Caco-2 (cell line): ENCODE measurements around the gene BYSL. TPM values are rescaled to one million over a fixed set of nuclear protein-coding genes. Genes with fewer than 3 reads are reported as not detected.

Experiments used
- BruUV-seq: library from RNA; stranded (reverse); fragments of 400-500 nt; replicated peaks from 2 replicates; lab custom pipeline; 2021; lab: Mats Ljungman, UMichigan
- CTCF ChIA-PET: fragments of 300-600 bp; sonication (Branson Sonifier 250); formaldehyde crosslinking; loops from one replicate; lab custom pipeline; 2022; ENCODE audit warnings: antibody characterized with exemption; lab: Charles Lee
- POLR2A ChIA-PET: fragments of 300-600 bp; sonication (Branson Sonifier 250); formaldehyde crosslinking; loops from one replicate; lab custom pipeline; 2022; ENCODE audit warnings: antibody characterized with exemption; lab: Charles Lee
- DNase-seq, 2 experiments: peaks; one replicate each; pipeline versions ENCODE4 v3.0.0 to v3.0.0-alpha.2; 2020 to 2022
- H3K27me3 ChIP-seq: replicated peaks from 2 replicates; pipeline ENCODE4 v1.6.0; 2011; ENCODE audit warnings: low read length; ENCODE audit not compliant: control insufficient read depth, insufficient read depth
- H3K36me3 ChIP-seq: 2 replicates; pipeline ENCODE4 v1.5.1; 2011; ENCODE audit warnings: low read length; ENCODE audit not compliant: control insufficient read depth, insufficient read depth
- H3K4me1 ChIP-seq: fragments of 250-450 bp; sonication (Bioruptor Pico); 2 replicates; pipeline ENCODE4 v1.5.1; 2020; ENCODE audit warnings: mild to moderate bottlenecking
- H3K4me3 ChIP-seq: 2 replicates; pipeline ENCODE4 v1.5.1; 2011; ENCODE audit warnings: low read depth, mild to moderate bottlenecking, control low read depth, low read length
- H3K9me3 ChIP-seq: fragments of 250-450 bp; sonication (Bioruptor Pico); 2 replicates; pipeline ENCODE4 v1.5.1; 2020; ENCODE audit warnings: mild to moderate bottlenecking, moderate library complexity
- H3K27ac Mint-ChIP-seq: one replicate; pipeline ENCODE4 v1.8.0; 2022; ENCODE audit warnings: mixed read lengths; ENCODE audit not compliant: unreplicated experiment
- H3K27me3 Mint-ChIP-seq: one replicate; pipeline ENCODE4 v1.8.0; 2022; ENCODE audit warnings: mixed read lengths; ENCODE audit not compliant: insufficient read depth, unreplicated experiment
- H3K36me3 Mint-ChIP-seq: one replicate; pipeline ENCODE4 v1.8.0; 2022; ENCODE audit warnings: mild to moderate bottlenecking, mixed read lengths; ENCODE audit not compliant: insufficient read depth, unreplicated experiment
- H3K4me1 Mint-ChIP-seq: one replicate; pipeline ENCODE4 v1.8.0; 2022; ENCODE audit warnings: low read depth, mixed read lengths; ENCODE audit not compliant: unreplicated experiment
- H3K4me3 Mint-ChIP-seq: one replicate; pipeline ENCODE4 v1.8.0; 2022; ENCODE audit warnings: mild to moderate bottlenecking, moderate library complexity, mixed read lengths; ENCODE audit not compliant: unreplicated experiment
- H3K9me3 Mint-ChIP-seq: one replicate; pipeline ENCODE4 v1.8.0; 2022; ENCODE audit warnings: mixed read lengths; ENCODE audit not compliant: unreplicated experiment
- intact Hi-C: fragments of 100-400 bp; cut with micrococcal nuclease; formaldehyde crosslinking; loops from one replicate; pipeline ENCODE4 v1.10.0; 2022; ENCODE audit not compliant: unreplicated experiment
- total RNA-seq: library from RNA; stranded (reverse); gene quantifications from 2 replicates; pipeline ENCODE4 v1.2.3, GENCODE V29; 2022
- TF ChIP-seq, protein P1 (sequence below), 2 experiments: fragments of 200-600 bp in 1 of 2; IDR thresholded peaks; 1 replicate in 1 of 2; 2 replicates in 1 of 2; pipeline versions ENCODE4 v1.5.1 to v1.8.0; 2011 to 2022; ENCODE audit warnings: antibody characterized with exemption in 1 of 2, control low read depth in 1 of 2, inconsistent platforms in 1 of 2, low read depth in 1 of 2, low read length in 1 of 2, mild to moderate bottlenecking in 1 of 2, moderate library complexity in 1 of 2; ENCODE audit not compliant: insufficient read depth in 1 of 2, severe bottlenecking in 1 of 2, unreplicated experiment in 1 of 2

The BYSL gene
- total RNA-seq, 1 experiment from 2014 or later, result 45.9 TPM

DNA sequence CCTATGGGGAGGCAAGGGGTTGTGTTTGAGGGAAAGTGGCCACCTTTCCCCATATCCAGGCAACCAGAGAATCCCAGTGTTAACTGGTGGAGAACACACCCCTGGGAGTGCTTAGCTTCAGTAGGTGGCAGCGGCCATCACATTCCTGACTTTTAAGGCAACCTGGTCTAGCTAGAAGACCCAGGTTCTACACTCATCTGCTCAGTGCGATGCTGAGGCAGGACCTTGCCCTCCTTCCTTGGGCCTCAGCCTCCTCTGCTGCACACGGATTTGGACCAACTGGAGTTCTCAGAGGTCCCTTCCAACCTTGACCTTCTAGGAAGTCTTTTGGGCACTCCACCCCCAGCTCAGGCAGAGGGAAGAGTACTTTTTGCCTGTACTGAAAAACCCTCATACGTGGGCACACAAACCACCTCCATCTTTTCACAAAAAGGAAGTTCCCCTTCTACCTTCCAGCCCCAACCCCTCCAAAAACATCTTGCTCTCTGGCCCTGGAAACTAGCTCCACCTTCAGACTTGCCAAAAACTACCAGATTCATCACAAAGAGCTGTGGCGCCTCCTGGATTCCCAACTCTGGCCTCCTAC lies 17.4 kb downstream of the BYSL start:
- Histone ChIP-seq H3K4me3 (no peak overlapping the region), H3K27me3 (no peaks in the 10 kb centered on the region), H3K4me1 (peaks cover 33% of the 10 kb centered on the region), H3K9me3 (no peaks in the 10 kb centered on the region), H3K36me3 (peaks cover 3% of the 10 kb centered on the region)
- H3K27ac Mint-ChIP-seq, result peak overlapping the region; percentile 86
- intact Hi-C loops, result loop anchor here (5.0 kb wide), 1 partner anchor 136 kb away; no protein-coding TSS in a partner anchor
- POLR2A ChIA-PET, result interaction anchor here (0.6 to 1.3 kb wide), 3 partner anchors 18 to 106 kb away, joined by 3 to 5 read pairs (median 5); partner anchors contain the start of genes BYSL and MED20
- CTCF ChIA-PET, result interaction anchor here (0.9 to 4.0 kb wide), 3 partner anchors 18 to 152 kb away, joined by 3 to 18 read pairs (median 8); partner anchors contain the start of genes BYSL and MED20
- H3K4me1 Mint-ChIP-seq, result peaks cover 17% of the 10 kb centered on the region
- TF ChIP-seq, protein P1, sequence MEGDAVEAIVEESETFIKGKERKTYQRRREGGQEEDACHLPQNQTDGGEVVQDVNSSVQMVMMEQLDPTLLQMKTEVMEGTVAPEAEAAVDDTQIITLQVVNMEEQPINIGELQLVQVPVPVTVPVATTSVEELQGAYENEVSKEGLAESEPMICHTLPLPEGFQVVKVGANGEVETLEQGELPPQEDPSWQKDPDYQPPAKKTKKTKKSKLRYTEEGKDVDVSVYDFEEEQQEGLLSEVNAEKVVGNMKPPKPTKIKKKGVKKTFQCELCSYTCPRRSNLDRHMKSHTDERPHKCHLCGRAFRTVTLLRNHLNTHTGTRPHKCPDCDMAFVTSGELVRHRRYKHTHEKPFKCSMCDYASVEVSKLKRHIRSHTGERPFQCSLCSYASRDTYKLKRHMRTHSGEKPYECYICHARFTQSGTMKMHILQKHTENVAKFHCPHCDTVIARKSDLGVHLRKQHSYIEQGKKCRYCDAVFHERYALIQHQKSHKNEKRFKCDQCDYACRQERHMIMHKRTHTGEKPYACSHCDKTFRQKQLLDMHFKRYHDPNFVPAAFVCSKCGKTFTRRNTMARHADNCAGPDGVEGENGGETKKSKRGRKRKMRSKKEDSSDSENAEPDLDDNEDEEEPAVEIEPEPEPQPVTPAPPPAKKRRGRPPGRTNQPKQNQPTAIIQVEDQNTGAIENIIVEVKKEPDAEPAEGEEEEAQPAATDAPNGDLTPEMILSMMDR (IDR thresholded peaks at IDR 0.05; ENCODE audit: insufficient read depth in 1 of 2, low read depth in 1 of 2, low read length in 1 of 2, severe bottlenecking in 1 of 2, unreplicated experiment in 1 of 2), result no peak
- no TSS peak for BruUV-seq
- no peak for DNase-seq
- H3K27me3 Mint-ChIP-seq, result no peaks in the 10 kb centered on the region
- H3K36me3 Mint-ChIP-seq, result peaks cover 37% of the 10 kb centered on the region
- H3K9me3 Mint-ChIP-seq, result no peaks in the 10 kb centered on the region
- no peak overlapping the region for H3K4me3 Mint-ChIP-seq

- intact Hi-C loops, result loop anchor here (5.0 kb wide), 1 partner anchor 137 kb away; no protein-coding TSS in a partner anchor
- no peaks in the 10 kb centered on the region for H3K27me3 ChIP-seq
- H3K9me3 Mint-ChIP-seq, result no peaks in the 10 kb centered on the region
- no peaks in the 10 kb centered on the region for H3K27me3 Mint-ChIP-seq
- H3K4me3 Mint-ChIP-seq, result peak overlapping the region; percentile 80
- peak; percentile 18 to 46 for DNase-seq
- POLR2A ChIA-PET, result interaction anchor here (0.5 to 1.3 kb wide), 4 partner anchors 18 to 142 kb away, joined by 3 to 12 read pairs (median 5); partner anchors contain the start of genes BYSL and MED20
- H3K27ac Mint-ChIP-seq, result peak overlapping the region; percentile 86
- H3K36me3 ChIP-seq, result peaks cover 3% of the 10 kb centered on the region
- no peaks in the 10 kb centered on the region for H3K9me3 ChIP-seq
- peaks cover 17% of the 10 kb centered on the region for H3K4me1 Mint-ChIP-seq
- CTCF ChIA-PET, result interaction anchor here (0.6 to 4.0 kb wide), 5 partner anchors 18 to 153 kb away, joined by 3 to 18 read pairs (median 3); partner anchors contain the start of genes BYSL and MED20
- BruUV-seq, result no TSS peak
- H3K4me1 ChIP-seq, result peaks cover 33% of the 10 kb centered on the region
- no peak overlapping the region for H3K4me3 ChIP-seq
- peaks cover 34% of the 10 kb centered on the region for H3K36me3 Mint-ChIP-seq
- TF ChIP-seq, protein P1 (IDR thresholded peaks at IDR 0.05; ENCODE audit: insufficient read depth in 1 of 2, low read depth in 1 of 2, low read length in 1 of 2, severe bottlenecking in 1 of 2, unreplicated experiment in 1 of 2), result no peak
Observed at GRCh38 chr6:41939176-41939847, 18.0 kb downstream of the BYSL start.
